Fibroblast of skin of right quadriceps (primary cell): Measurements from ENCODE around the gene HES7.
"Not testable (repeated sequence)": the region's sequence is repeated elsewhere in the genome, so short reads cannot be mapped to it uniquely, and the experiment has no call there.

Experiments used
- DNase-seq: peaks from one replicate; pipeline ENCODE4 v3.0.0-alpha.2; 2013

Gene HES7

GRCh38 chr17:8095361-8095760, 28.5 kb downstream of the HES7 start:
- DNase-seq = no peak

GRCh38 chr17:8091033-8091687, 32.7 kb downstream of the HES7 start:
- no peak for DNase-seq

GRCh38 chr17:8089728-8090127, 34.2 kb downstream of the HES7 start:
- DNase-seq = no peak

- DNase-seq = no peak
Measured at GRCh38 chr17:8087952-8088230, 36.0 kb downstream of the HES7 start.

GRCh38 chr17:8087075-8087951, 36.6 kb downstream of the HES7 start, which contains the start of gene ALOX12B:
Gene ALOX12B, minus strand, starts transcription at chr17:8087716. Its CDS starts 274 bp downstream, at chr17:8087442.
- no peak for DNase-seq

- DNase-seq = no peak
Measured at GRCh38 chr17:8084250-8084649, 39.7 kb downstream of the HES7 start.

- no peak for DNase-seq
Measured at GRCh38 chr17:8082292-8082691, 41.6 kb downstream of the HES7 start.

GRCh38 chr17:8081876-8082275, 42.0 kb downstream of the HES7 start:
- no peak for DNase-seq

- DNase-seq = no peak
Measured at GRCh38 chr17:8080799-8081219, 43.1 kb downstream of the HES7 start.

GRCh38 chr17:8080208-8080798, 43.6 kb downstream of the HES7 start:
- DNase-seq = no peak

- DNase-seq = peak; percentile 38
Measured at GRCh38 chr17:8079291-8080207, 44.4 kb downstream of the HES7 start.

- DNase-seq = not testable (repeated sequence)
Measured at GRCh38 chr17:8077939-8078338, 46.0 kb downstream of the HES7 start.

- no peak for DNase-seq
Measured at GRCh38 chr17:8076502-8077266, 47.2 kb downstream of the HES7 start.

GRCh38 chr17:8075574-8076342, 48.1 kb downstream of the HES7 start:
- no peak for DNase-seq

GRCh38 chr17:8075081-8075480, 48.8 kb downstream of the HES7 start:
- DNase-seq = no peak

- no peak for DNase-seq
Measured at GRCh38 chr17:8074554-8074953, 49.4 kb downstream of the HES7 start.

GRCh38 chr17:8073627-8074484, 50.0 kb downstream of the HES7 start:
- DNase-seq = peak; percentile 23

GRCh38 chr17:8072729-8073461, 51.0 kb downstream of the HES7 start:
- no peak for DNase-seq

GRCh38 chr17:8072341-8072728, 51.6 kb downstream of the HES7 start:
- DNase-seq = no peak

- no peak for DNase-seq
Measured at GRCh38 chr17:8071496-8071895, 52.4 kb downstream of the HES7 start.
